ENCODE results near the gene MRPL2. TPM values are rescaled to one million over a fixed set of nuclear protein-coding genes. Genes with fewer than 3 reads are reported as not detected.

Gene MRPL2
- total and polyA plus RNA-seq, 3 experiments from 2014 or later: 47.5 to 91.6 (median 89.6) TPM

DNA sequence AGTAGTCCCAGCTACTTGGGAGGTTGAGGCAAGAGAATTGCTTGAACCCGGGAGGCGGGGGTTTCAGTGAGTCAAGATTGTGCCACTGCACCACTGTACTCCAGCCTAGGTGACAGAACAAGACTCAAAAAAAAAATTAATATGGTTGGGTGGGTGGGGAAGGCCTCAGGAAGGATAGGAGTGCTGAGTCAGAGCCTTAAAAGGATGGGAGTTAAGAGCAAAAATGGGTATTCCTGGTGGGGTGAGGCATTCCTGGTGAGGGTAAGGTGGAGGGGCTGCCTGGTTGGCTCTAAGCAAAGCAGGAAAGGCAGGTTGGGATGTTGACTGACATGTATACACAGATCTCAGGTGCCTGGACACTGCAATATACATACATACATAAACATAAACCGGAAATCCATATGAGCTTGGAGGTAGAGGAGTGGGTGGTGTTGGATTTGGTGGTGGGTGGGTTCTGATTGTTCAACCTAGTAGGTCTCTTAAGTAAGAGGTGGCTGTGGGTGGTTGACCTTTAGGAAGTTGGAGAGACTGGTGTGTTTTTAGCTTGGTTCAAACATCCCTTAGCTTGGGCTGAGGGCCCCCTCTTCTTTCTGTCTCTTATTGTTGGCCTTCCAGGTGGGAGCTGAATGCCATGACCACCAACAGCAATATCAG, 39.1 kb downstream of the MRPL2 start:
- no peaks in the 10 kb centered on the region for H3K9me3 Mint-ChIP-seq
- peaks cover 47% of the 10 kb centered on the region for H3K4me1 ChIP-seq (ENCODE audit: insufficient read depth, low read length)
- POLR2A ChIA-PET: interaction anchor here (1.3 to 1.8 kb wide), 2 partner anchors 33 to 41 kb away, joined by 5 to 8 read pairs; partner anchors contain the start of genes CUL7 and PEX6
- peak overlapping the region; percentile 25 to 98 (median 86) for H3K4me3 Mint-ChIP-seq
- no peak for DNase-seq
- no peak overlapping the region for H3K4me3 ChIP-seq (ENCODE audit: low read length)
- no peak overlapping the region for H3K27ac ChIP-seq (ENCODE audit: low read depth, low read length)
- H3K36me3 ChIP-seq (ENCODE audit: insufficient read depth, low read length): peaks cover 21% of the 10 kb centered on the region
- peaks cover 6 to 60% (median 19%) of the 10 kb centered on the region in 3 donors for H3K36me3 Mint-ChIP-seq
- no peaks in the 10 kb centered on the region for H3K27me3 ChIP-seq (ENCODE audit: insufficient read depth, low read length, poor library complexity, severe bottlenecking)
- peak overlapping the region in 5 of 8 donors; percentile 7 to 90 (median 84) for H3K27ac Mint-ChIP-seq
- no peaks in the 10 kb centered on the region for H3K9me3 ChIP-seq (ENCODE audit: low read length)
- H3K4me1 Mint-ChIP-seq: peaks cover 33 to 53% (median 42%) of the 10 kb centered on the region in 3 donors
- no peaks in the 10 kb centered on the region for H3K27me3 Mint-ChIP-seq
- CTCF ChIA-PET: interaction anchor here (1.0 to 1.2 kb wide), 2 partner anchors 12 to 36 kb away, joined by 3 read pairs; partner anchors contain the start of gene PPP2R5D

GRCh38 chr6:43019152-43019551, 40.1 kb downstream of the MRPL2 start:
- Mint-ChIP-seq H3K27me3 (no peaks in the 10 kb centered on the region), H3K36me3 (peaks cover 0 to 50% (median 11%) of the 10 kb centered on the region in 3 donors), H3K9me3 (no peaks in the 10 kb centered on the region), H3K4me3 (peak overlapping the region in 3 of 7 donors; percentile 49 to 81 (median 50)), H3K27ac (peak overlapping the region in 4 of 8 donors; percentile 12 to 84 (median 76)), H3K4me1 (peaks cover 35 to 56% (median 43%) of the 10 kb centered on the region in 3 donors)
- Histone ChIP-seq H3K4me3 (ENCODE audit: low read length) (no peak overlapping the region), H3K9me3 (ENCODE audit: low read length) (no peaks in the 10 kb centered on the region), H3K36me3 (ENCODE audit: insufficient read depth, low read length) (peaks cover 11% of the 10 kb centered on the region), H3K4me1 (ENCODE audit: insufficient read depth, low read length) (peaks cover 50% of the 10 kb centered on the region), H3K27me3 (ENCODE audit: insufficient read depth, low read length, poor library complexity, severe bottlenecking) (no peaks in the 10 kb centered on the region), H3K27ac (ENCODE audit: low read depth, low read length) (no peak overlapping the region)
- no peak for DNase-seq
- POLR2A ChIA-PET: interaction anchor here (0.5 kb wide), 1 partner anchor 1065 kb away, joined by 3 read pairs; no protein-coding TSS in a partner anchor
- CTCF ChIA-PET: no interaction called here

GRCh38 chr6:43016943-43017334, 42.3 kb downstream of the MRPL2 start:
- Mint-ChIP-seq H3K4me1 (peaks cover 52 to 70% (median 57%) of the 10 kb centered on the region in 3 donors), H3K27ac (peak overlapping the region in 2 of 8 donors; percentile 14 to 88), H3K4me3 (peak overlapping the region in 1 of 7 donors; percentile 6), H3K27me3 (peaks cover 0 to 2% of the 10 kb centered on the region in 2 donors), H3K36me3 (peaks cover 0 to 67% (median 8%) of the 10 kb centered on the region in 3 donors), H3K9me3 (no peaks in the 10 kb centered on the region)
- POLR2A ChIA-PET: interaction anchor here (1.4 kb wide), 1 partner anchor 88 kb away, joined by 3 read pairs; the partner anchor contains the start of gene CNPY3
- H3K36me3 ChIP-seq (ENCODE audit: insufficient read depth, low read length): peaks cover 16% of the 10 kb centered on the region
- CTCF ChIA-PET: interaction anchor here (1.3 kb wide), 1 partner anchor 16 kb away, joined by 3 read pairs; no protein-coding TSS in a partner anchor
- no peak for DNase-seq
- H3K4me1 ChIP-seq (ENCODE audit: insufficient read depth, low read length): peaks cover 51% of the 10 kb centered on the region
- no peak overlapping the region for H3K4me3 ChIP-seq (ENCODE audit: low read length)
- no peaks in the 10 kb centered on the region for H3K27me3 ChIP-seq (ENCODE audit: insufficient read depth, low read length, poor library complexity, severe bottlenecking)
- no peak overlapping the region for H3K27ac ChIP-seq (ENCODE audit: low read depth, low read length)
- no peaks in the 10 kb centered on the region for H3K9me3 ChIP-seq (ENCODE audit: low read length)

DNA sequence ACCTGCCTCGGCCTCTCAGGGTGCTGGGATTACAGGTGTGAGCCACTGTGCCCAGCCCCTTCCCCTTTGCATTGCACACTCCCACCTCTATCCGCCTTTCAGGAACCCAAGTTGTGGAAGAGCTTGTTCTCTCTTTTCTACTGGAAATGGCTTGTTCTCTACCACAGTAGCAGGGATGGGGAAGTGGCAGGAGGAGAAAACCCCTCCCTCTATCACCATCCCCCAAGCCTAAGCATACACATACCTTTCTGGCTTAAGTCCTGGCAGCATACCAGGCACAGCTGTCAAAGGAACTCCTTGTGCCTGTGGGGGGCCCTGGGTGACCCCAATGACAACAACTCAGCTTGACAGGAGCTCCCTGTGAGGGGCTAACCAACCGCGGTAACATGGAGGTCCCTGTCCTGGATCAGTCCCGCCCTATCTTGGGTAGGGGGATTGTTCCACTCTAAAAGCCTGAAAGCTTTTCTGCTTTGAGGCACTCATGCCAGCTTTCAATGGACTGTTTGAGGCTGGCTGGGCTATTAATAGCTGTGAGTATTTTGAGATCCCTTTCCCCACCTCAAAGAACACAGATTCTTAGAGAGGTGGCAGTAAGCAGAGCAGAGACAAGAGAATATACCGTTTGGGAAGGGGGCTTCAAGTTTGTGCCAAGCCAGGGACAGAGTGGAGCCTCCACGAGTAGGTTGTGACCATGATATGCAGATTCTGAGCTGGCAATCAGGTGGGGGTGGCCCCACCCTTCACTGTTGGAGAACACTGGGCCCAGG, 42.9 kb downstream of the MRPL2 start:
- POLR2A ChIA-PET: interaction anchor here (1.4 kb wide), 1 partner anchor 87 kb away, joined by 3 read pairs; the partner anchor contains the start of gene CNPY3
- no peak overlapping the region for H3K4me3 ChIP-seq (ENCODE audit: low read length)
- peaks cover 53 to 72% (median 59%) of the 10 kb centered on the region in 3 donors for H3K4me1 Mint-ChIP-seq

GRCh38 chr6:43014434-43014909, 44.8 kb downstream of the MRPL2 start:
- no peaks in the 10 kb centered on the region for H3K9me3 Mint-ChIP-seq
- peaks cover 0 to 2% of the 10 kb centered on the region in 2 donors for H3K27me3 Mint-ChIP-seq
- ChIA-PET POLR2A (interaction anchor here (0.5 to 3.4 kb wide), 9 partner anchors 9 to 496 kb away, joined by 3 to 24 read pairs (median 13); partner anchors contain the start of genes CNPY3, CUL7, KLC4 and LRRC73), CTCF (interaction anchor here (0.9 to 3.2 kb wide), 6 partner anchors 10 to 129 kb away, joined by 3 to 17 read pairs (median 4); partner anchors contain the start of genes CNPY3 and PPP2R5D)
- no peak for DNase-seq
- H3K36me3 Mint-ChIP-seq: peaks cover 0 to 74% (median 9%) of the 10 kb centered on the region in 3 donors
- peak overlapping the region; percentile 81 for H3K27ac ChIP-seq (ENCODE audit: low read depth, low read length)
- no peaks in the 10 kb centered on the region for H3K9me3 ChIP-seq (ENCODE audit: low read length)
- peaks cover 28% of the 10 kb centered on the region for H3K36me3 ChIP-seq (ENCODE audit: insufficient read depth, low read length)
- peaks cover 48 to 70% (median 58%) of the 10 kb centered on the region in 3 donors for H3K4me1 Mint-ChIP-seq
- H3K27me3 ChIP-seq (ENCODE audit: insufficient read depth, low read length, poor library complexity, severe bottlenecking): no peaks in the 10 kb centered on the region
- peak overlapping the region; percentile 81 for H3K4me3 ChIP-seq (ENCODE audit: low read length)
- peaks cover 42% of the 10 kb centered on the region for H3K4me1 ChIP-seq (ENCODE audit: insufficient read depth, low read length)
- H3K27ac Mint-ChIP-seq: peak overlapping the region; percentile 40 to 97 (median 88)
- H3K4me3 Mint-ChIP-seq: peak overlapping the region; percentile 86 to 96 (median 90)

More for the DNA sequence above, 42.9 kb downstream of the MRPL2 start:
- peaks cover 18% of the 10 kb centered on the region for H3K36me3 ChIP-seq (ENCODE audit: insufficient read depth, low read length)
- CTCF ChIA-PET: interaction anchor here (1.3 kb wide), 2 partner anchors 16 to 37 kb away, joined by 3 read pairs; partner anchors contain the start of gene CUL7
- Mint-ChIP-seq H3K27me3 (peaks cover 0 to 2% of the 10 kb centered on the region in 2 donors), H3K27ac (peak overlapping the region in 4 of 8 donors; percentile 14 to 88 (median 70)), H3K9me3 (no peaks in the 10 kb centered on the region), H3K4me3 (peak overlapping the region; percentile 24 to 87 (median 47)), H3K36me3 (peaks cover 0 to 68% (median 7%) of the 10 kb centered on the region in 3 donors)
- no peaks in the 10 kb centered on the region for H3K27me3 ChIP-seq (ENCODE audit: insufficient read depth, low read length, poor library complexity, severe bottlenecking)
- peaks cover 51% of the 10 kb centered on the region for H3K4me1 ChIP-seq (ENCODE audit: insufficient read depth, low read length)
- H3K27ac ChIP-seq (ENCODE audit: low read depth, low read length): peak overlapping the region; percentile 15
- DNase-seq: no peak
- H3K9me3 ChIP-seq (ENCODE audit: low read length): no peaks in the 10 kb centered on the region

DNA sequence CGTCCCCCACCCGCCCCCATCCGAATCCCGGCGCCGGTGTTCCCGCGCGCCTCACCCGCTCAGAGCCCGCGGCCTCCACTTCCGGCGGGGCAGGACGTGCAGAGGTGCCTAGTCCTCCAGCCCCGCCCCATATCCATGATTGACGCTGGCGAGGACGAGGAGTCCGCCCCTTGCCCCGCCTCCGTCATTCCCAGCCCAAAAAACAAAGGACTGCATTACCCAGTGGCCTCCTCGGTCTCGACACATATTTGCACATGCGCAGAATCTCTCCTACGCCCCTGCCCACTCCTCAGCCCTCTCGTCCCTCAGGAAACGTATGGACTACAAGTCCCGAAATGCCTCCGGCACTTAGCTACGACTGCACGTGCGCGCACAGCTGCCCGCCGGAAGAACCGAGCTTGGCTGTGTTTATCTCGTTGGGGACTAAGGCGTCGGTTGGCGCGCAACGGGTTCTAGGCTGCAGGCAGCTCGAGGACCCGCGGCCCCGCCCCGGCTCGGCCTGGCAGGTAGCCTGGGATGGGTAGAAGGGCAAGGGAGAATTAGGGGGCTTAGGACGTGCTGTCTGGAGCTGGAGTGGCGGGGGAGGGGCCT, 45.3 kb downstream of the MRPL2 start, which contains the start of the genes KLHDC3 and MEA1:
TSS of gene KLHDC3 (plus strand) at position 407 of the 591 bp plus-strand sequence. CDS start 2,944 bp downstream, outside the sequence.
TSS of gene MEA1 (minus strand) at position 104 of the 591 bp plus-strand sequence. CDS start 133 bp downstream, outside the sequence.
- H3K27me3 ChIP-seq (ENCODE audit: insufficient read depth, low read length, poor library complexity, severe bottlenecking): no peaks in the 10 kb centered on the region
- peaks cover 42% of the 10 kb centered on the region for H3K4me1 ChIP-seq (ENCODE audit: insufficient read depth, low read length)
- Mint-ChIP-seq H3K4me3 (peak within 1 kb of the TSS; percentile 86 to 96 (median 90)), H3K27ac (peak within 1 kb of the TSS; percentile 59 to 97 (median 92)), H3K9me3 (no peaks in the 10 kb centered on the region), H3K36me3 (peaks cover 0 to 75% (median 5%) of the 10 kb centered on the region in 3 donors), H3K4me1 (peaks cover 48 to 70% (median 54%) of the 10 kb centered on the region in 3 donors), H3K27me3 (peaks cover 0 to 2% of the 10 kb centered on the region in 2 donors)
- no peaks in the 10 kb centered on the region for H3K9me3 ChIP-seq (ENCODE audit: low read length)
- peak within 1 kb of the TSS; percentile 81 for H3K27ac ChIP-seq (ENCODE audit: low read depth, low read length)
- CTCF ChIA-PET: interaction anchor here (0.9 to 3.2 kb wide), 6 partner anchors 10 to 129 kb away, joined by 3 to 17 read pairs (median 4); partner anchors contain the start of genes CNPY3 and PPP2R5D
- H3K4me3 ChIP-seq (ENCODE audit: low read length): peak within 1 kb of the TSS; percentile 81
- peaks cover 33% of the 10 kb centered on the region for H3K36me3 ChIP-seq (ENCODE audit: insufficient read depth, low read length)
- POLR2A ChIA-PET: interaction anchor here (0.5 to 3.4 kb wide), 10 partner anchors 10 to 496 kb away, joined by 3 to 24 read pairs (median 9); partner anchors contain the start of genes CNPY3, CUL7, KLC4 and LRRC73
- DNase-seq: peak; percentile 97 to 100 (median 99)

Measured in CD8-positive, alpha-beta memory T cell (primary cell).